HepG2 (cell line): ENCODE data around the gene CCBE1. TPM values are rescaled to one million over a fixed set of nuclear protein-coding genes. Genes with fewer than 3 reads are reported as not detected.
A peak's percentile ranks its signal among the peaks of the same experiment; 100 is the strongest.

Source experiments
- ATAC-seq: fragments of 200-7000 bp; cut with Tn5 transposase; 3 replicates; pipeline ENCODE4 v1.9.1; 2020; ENCODE audit warnings: mild to moderate bottlenecking, moderate library complexity
- BruUV-seq: library from RNA; stranded (reverse); fragments of 400-500 nt; replicated peaks from 2 replicates; lab custom pipeline; 2021; lab: Mats Ljungman, UMichigan
- CTCF ChIA-PET: fragments of 300-600 bp; formaldehyde crosslinking; extraction: SDS; loops from one replicate; lab custom pipeline; 2021; ENCODE audit warnings: low total read pairs, inconsistent platforms, low intra/inter-chr PET ratio; lab: Yijun Ruan, JAX
- POLR2A ChIA-PET: fragments of 350-600 bp; sonication (Branson Sonifier 250); formaldehyde crosslinking; loops from one replicate; lab custom pipeline; 2020; ENCODE audit warnings: antibody characterized with exemption, inconsistent platforms; lab: Yijun Ruan, JAX
- DNase-seq: peaks from one replicate; pipeline ENCODE4 v3.0.0-alpha.2; 2015; ENCODE audit warnings: low spot score
- FAIRE-seq: peaks from 3 replicates; lab custom pipeline; 2011; peaks lifted over from hg19 to GRCh38; lab: Jason Lieb, UNC
- H2AFZ ChIP-seq: one replicate; pipeline ENCODE4 v1.6.1; 2011; ENCODE audit warnings: low read length, inconsistent platforms
- H3K27ac ChIP-seq: fragments of 300-600 bp; 3 replicates; pipeline ENCODE4 v1.8.0; 2011; ENCODE audit warnings: mixed run types, mild to moderate bottlenecking, mixed read lengths, low read length, inconsistent platforms; ENCODE audit not compliant: insufficient read depth; ENCODE audit errors: extremely low read length
- H3K27me3 ChIP-seq, 2 experiments: fragments of 200-600 bp in 1 of 2; 2 replicates in 1 of 2; 3 replicates in 1 of 2; pipeline versions ENCODE4 v1.6.0 to v1.8.0; 2011; ENCODE audit warnings: low read length in 2 of 2, mild to moderate bottlenecking in 2 of 2, moderate library complexity in 2 of 2, inconsistent platforms in 1 of 2; ENCODE audit not compliant: insufficient read depth in 2 of 2, control insufficient read depth in 1 of 2
- H3K36me3 ChIP-seq, 2 experiments: fragments of 200-600 bp in 1 of 2; replicated peaks in 1 of 2; 2 replicates in 1 of 2; 3 replicates in 1 of 2; pipeline versions ENCODE4 v1.5.1 to v1.8.0; 2011; ENCODE audit warnings: low read length in 2 of 2, inconsistent platforms in 1 of 2; ENCODE audit not compliant: insufficient read depth in 2 of 2, control insufficient read depth in 1 of 2
- H3K4me1 ChIP-seq: 2 replicates; pipeline ENCODE4 v1.5.1; 2012; ENCODE audit warnings: low read length, inconsistent platforms; ENCODE audit not compliant: insufficient read depth
- H3K4me2 ChIP-seq: 2 replicates; pipeline ENCODE4 v1.6.0; 2011; ENCODE audit warnings: low read depth, low read length, inconsistent platforms
- H3K4me3 ChIP-seq, 3 experiments: fragments of 200-600 bp in 1 of 3; sonication (generic), shearing (Covaris generic) in 1 of 3; replicated peaks in 1 of 3; 2 replicates each; pipeline ENCODE4 v1.5.1; 2011 to 2016; ENCODE audit warnings: low read length in 3 of 3, inconsistent platforms in 2 of 3, low read depth in 2 of 3, mild to moderate bottlenecking in 2 of 3, control low read depth in 1 of 3, mixed read lengths in 1 of 3; ENCODE audit not compliant: insufficient read depth in 1 of 3
- H3K79me2 ChIP-seq: one replicate; pipeline ENCODE4 v1.6.1; 2011; ENCODE audit warnings: low read length, inconsistent platforms; ENCODE audit not compliant: insufficient read depth
- H3K9ac ChIP-seq: 2 replicates; pipeline ENCODE4 v1.6.0; 2011; ENCODE audit warnings: mild to moderate bottlenecking, low read depth, low read length, inconsistent platforms; ENCODE audit not compliant: insufficient read depth
- H3K9me3 ChIP-seq: 2 replicates; pipeline ENCODE4 v1.5.1; 2012; ENCODE audit warnings: mild to moderate bottlenecking, low read length
- H4K20me1 ChIP-seq: 2 replicates; pipeline ENCODE4 v1.6.0; 2011; ENCODE audit warnings: inconsistent platforms, mild to moderate bottlenecking, low read length, moderate library complexity; ENCODE audit not compliant: insufficient read depth
- MAFK ChIP-seq, 2 experiments: IDR thresholded peaks in 1 of 2; conservative IDR thresholded peaks in 1 of 2; 2 replicates each; pipeline ENCODE4 v1.6.1; 2011; ENCODE audit warnings: improper control_type of control experiment in 2 of 2, low read length in 2 of 2
- NFKB2 ChIP-seq: sonication (generic); formaldehyde crosslinking; IDR thresholded peaks from 2 replicates; pipeline ENCODE4 v1.4.0; 2020; ENCODE audit warnings: missing genetic modification reagents, borderline replicate concordance
- NFKBIZ ChIP-seq: IDR thresholded peaks from 2 replicates; pipeline ENCODE4 v1.6.1; 2018; ENCODE audit warnings: missing genetic modification reagents, missing compliant biosample characterization
- PHB2 ChIP-seq: fragments of 450-650 bp; IDR thresholded peaks from 2 replicates; pipeline ENCODE4 v1.6.1; 2018; ENCODE audit not compliant: partially characterized antibody
- RXRB ChIP-seq: IDR thresholded peaks from 2 replicates; pipeline ENCODE4 v1.6.1; 2016; ENCODE audit warnings: borderline replicate concordance, missing genetic modification reagents, missing compliant biosample characterization
- TP53 ChIP-seq: sonication (generic); formaldehyde crosslinking; conservative IDR thresholded peaks from 2 replicates; pipeline ENCODE4 v1.4.0; 2020; ENCODE audit warnings: missing genetic modification reagents
- ZNF574 ChIP-seq: sonication (generic); formaldehyde crosslinking; IDR thresholded peaks from 2 replicates; pipeline ENCODE4 v1.4.0; 2020; ENCODE audit warnings: missing genetic modification reagents
- WGBS: methylation state at CpG from one replicate; pipeline ENCODE4 v1.1.6; 2017; ENCODE audit warnings: low lambda C conversion rate; 5-methylcytosine and 5-hydroxymethylcytosine counted together
- in situ Hi-C: cut with HindIII; loops from 2 replicates; pipeline ENCODE4 v1.10.0; 2017; ENCODE audit warnings: low pct_unique_long_range_greater_than_20kb; ENCODE audit not compliant: extremely low pct_ligation_motif_present
- intact Hi-C: fragments of 100-400 bp; cut with micrococcal nuclease; formaldehyde crosslinking; loops from one replicate; pipeline ENCODE4 v1.10.0; 2022; ENCODE audit not compliant: unreplicated experiment
- polyA plus RNA-seq, 8 experiments: library from polyadenylated mRNA; depleted of rRNA in 3 of 8; stranded (reverse) in 7 of 8; unstranded in 1 of 8; fragments of >200 nt; fragmentation: Illumina TruSeq in 4 of 8; extraction: Trizol in 4 of 8; gene quantifications; 2 replicates each; pipeline versions ENCODE4 v1.2.1 to v1.2.3, GENCODE V29; 2011 to 2016; ENCODE audit warnings: low read depth in 4 of 8, missing spikeins in 1 of 8, mixed read lengths in 1 of 8; ENCODE audit not compliant: insufficient read depth in 1 of 8
- total RNA-seq, 5 experiments: library from RNA; depleted of rRNA; stranded (reverse); fragments of >200 nt; fragmentation: Illumina TruSeq; extraction: Trizol; gene quantifications; 2 replicates each; pipeline ENCODE4 v1.2.3, GENCODE V29; 2016; ENCODE audit warnings: low read depth in 1 of 5
- TF ChIP-seq, protein P1 (sequence below): sonication (generic); formaldehyde crosslinking; IDR thresholded peaks from 2 replicates; pipeline ENCODE4 v1.4.0; 2020; ENCODE audit warnings: low read depth, missing genetic modification reagents
- TF ChIP-seq, protein P2 (sequence below): IDR thresholded peaks from 2 replicates; pipeline ENCODE4 v1.6.1; 2018; ENCODE audit warnings: missing genetic modification reagents

CCBE1 gene
- total and polyA plus RNA-seq, 2 of the 13 experiments (the other 11 are each of a cell fraction or from before 2014, with no cell fraction given) = not detected

- Histone ChIP-seq H4K20me1 (no peaks in the 10 kb centered on the region), H3K9ac (no peak overlapping the region), H3K4me3 (no peak overlapping the region), H3K27me3 (peaks cover 0 to 2% of the 10 kb centered on the region in 2 experiments; a peak in 1 of 5 replicates), H3K9me3 (no peaks in the 10 kb centered on the region), H3K4me1 (no peaks in the 10 kb centered on the region), H3K36me3 (no peaks in the 10 kb centered on the region), H2AFZ (no peak overlapping the region), H3K79me2 (no peaks in the 10 kb centered on the region), H3K4me2 (no peak overlapping the region), H3K27ac (no peak overlapping the region)
- TF ChIP-seq MAFK (conservative IDR thresholded peaks at IDR 0.05 in 1 of 2, IDR thresholded peaks at IDR 0.05 in 1 of 2; ENCODE audit: low read length in 2 of 2) (peak in 1 of 2 experiments; percentile 28; a peak in 1 of 4 replicates), NFKBIZ (no peak)
- intact Hi-C loops (no loop called here), in situ Hi-C loops (no loop called here)
- FAIRE-seq = no peak
- BruUV-seq = no TSS peak
- ChIA-PET CTCF (no interaction called here), POLR2A (no interaction called here)
- WGBS = 5% methylated on average over 5 of the region's 6 CpGs
- no peak for DNase-seq
- ATAC-seq = no peak
These were observed 195.3 kb downstream of the CCBE1 start for GRCh38 chr18:59501920-59502273.

DNA sequence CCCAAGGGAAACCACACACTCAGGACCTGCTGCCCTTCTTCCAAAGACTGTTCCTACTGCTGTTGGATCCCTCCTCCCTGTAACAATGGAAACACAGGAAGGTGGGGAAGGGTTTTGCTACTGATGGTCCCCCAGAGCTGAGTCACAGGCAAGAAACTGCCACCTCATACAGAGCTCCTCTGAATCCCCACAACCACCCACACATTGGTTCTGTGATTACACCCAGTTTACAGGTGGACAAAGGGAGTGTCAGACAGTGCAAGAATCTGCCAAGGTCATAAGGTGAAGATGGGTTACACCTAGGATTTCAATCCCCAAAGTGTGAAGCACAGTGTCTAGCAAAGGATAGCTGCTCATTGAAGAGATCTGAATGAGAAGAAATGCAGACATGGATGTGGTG lies 196.5 kb downstream of the CCBE1 start:
- no peaks in the 10 kb centered on the region for H4K20me1 ChIP-seq
- intact Hi-C loops = no loop called here
- FAIRE-seq (no peak), ATAC-seq (no peak), DNase-seq (no peak)
- no peaks in the 10 kb centered on the region for H3K9me3 ChIP-seq
- H2AFZ ChIP-seq = no peak overlapping the region
- H3K36me3 ChIP-seq = no peaks in the 10 kb centered on the region
- no peak overlapping the region for H3K4me3 ChIP-seq
- no peaks in the 10 kb centered on the region for H3K4me1 ChIP-seq
- no peak overlapping the region for H3K27ac ChIP-seq
- no peak overlapping the region for H3K4me2 ChIP-seq
- 0 out of 5 replicates have a peak, but pooled peaks cover 0 to 2% of the 10 kb centered on the region in 2 experiments for H3K27me3 ChIP-seq
- BruUV-seq = no TSS peak
- ChIA-PET POLR2A (no interaction called here), CTCF (no interaction called here)
- H3K9ac ChIP-seq = no peak overlapping the region
- TF ChIP-seq, protein P1, sequence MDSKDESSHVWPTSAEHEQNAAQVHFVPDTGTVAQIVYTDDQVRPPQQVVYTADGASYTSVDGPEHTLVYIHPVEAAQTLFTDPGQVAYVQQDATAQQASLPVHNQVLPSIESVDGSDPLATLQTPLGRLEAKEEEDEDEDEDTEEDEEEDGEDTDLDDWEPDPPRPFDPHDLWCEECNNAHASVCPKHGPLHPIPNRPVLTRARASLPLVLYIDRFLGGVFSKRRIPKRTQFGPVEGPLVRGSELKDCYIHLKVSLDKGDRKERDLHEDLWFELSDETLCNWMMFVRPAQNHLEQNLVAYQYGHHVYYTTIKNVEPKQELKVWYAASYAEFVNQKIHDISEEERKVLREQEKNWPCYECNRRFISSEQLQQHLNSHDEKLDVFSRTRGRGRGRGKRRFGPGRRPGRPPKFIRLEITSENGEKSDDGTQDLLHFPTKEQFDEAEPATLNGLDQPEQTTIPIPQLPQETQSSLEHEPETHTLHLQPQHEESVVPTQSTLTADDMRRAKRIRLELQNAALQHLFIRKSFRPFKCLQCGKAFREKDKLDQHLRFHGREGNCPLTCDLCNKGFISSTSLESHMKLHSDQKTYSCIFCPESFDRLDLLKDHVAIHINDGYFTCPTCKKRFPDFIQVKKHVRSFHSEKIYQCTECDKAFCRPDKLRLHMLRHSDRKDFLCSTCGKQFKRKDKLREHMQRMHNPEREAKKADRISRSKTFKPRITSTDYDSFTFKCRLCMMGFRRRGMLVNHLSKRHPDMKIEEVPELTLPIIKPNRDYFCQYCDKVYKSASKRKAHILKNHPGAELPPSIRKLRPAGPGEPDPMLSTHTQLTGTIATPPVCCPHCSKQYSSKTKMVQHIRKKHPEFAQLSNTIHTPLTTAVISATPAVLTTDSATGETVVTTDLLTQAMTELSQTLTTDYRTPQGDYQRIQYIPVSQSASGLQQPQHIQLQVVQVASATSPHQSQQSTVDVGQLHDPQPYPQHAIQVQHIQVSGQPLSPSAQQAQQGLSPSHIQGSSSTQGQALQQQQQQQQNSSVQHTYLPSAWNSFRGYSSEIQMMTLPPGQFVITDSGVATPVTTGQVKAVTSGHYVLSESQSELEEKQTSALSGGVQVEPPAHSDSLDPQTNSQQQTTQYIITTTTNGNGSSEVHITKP (CRISPR knock-in tag) = no peak
- no peak for TF ChIP-seq RXRB
- TF ChIP-seq ZNF574 = no peak
- no peak for TF ChIP-seq PHB2
- TF ChIP-seq NFKB2 (CRISPR knock-in tag) = no peak
- no peak for TF ChIP-seq TP53 (CRISPR knock-in tag)
- TF ChIP-seq, protein P2, sequence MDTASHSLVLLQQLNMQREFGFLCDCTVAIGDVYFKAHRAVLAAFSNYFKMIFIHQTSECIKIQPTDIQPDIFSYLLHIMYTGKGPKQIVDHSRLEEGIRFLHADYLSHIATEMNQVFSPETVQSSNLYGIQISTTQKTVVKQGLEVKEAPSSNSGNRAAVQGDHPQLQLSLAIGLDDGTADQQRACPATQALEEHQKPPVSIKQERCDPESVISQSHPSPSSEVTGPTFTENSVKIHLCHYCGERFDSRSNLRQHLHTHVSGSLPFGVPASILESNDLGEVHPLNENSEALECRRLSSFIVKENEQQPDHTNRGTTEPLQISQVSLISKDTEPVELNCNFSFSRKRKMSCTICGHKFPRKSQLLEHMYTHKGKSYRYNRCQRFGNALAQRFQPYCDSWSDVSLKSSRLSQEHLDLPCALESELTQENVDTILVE (CRISPR knock-in tag) = no peak
- in situ Hi-C loops = no loop called here
- no peaks in the 10 kb centered on the region for H3K79me2 ChIP-seq
